Liver (tissue), 9 donors: ENCODE measurements around the gene CACNA1H. TPM values are rescaled to one million over a fixed set of nuclear protein-coding genes. Genes with fewer than 3 reads are reported as not detected.

Experiments
- DNase-seq: peaks from one replicate; pipeline ENCODE4 v3.0.0-alpha.2; 2017; ENCODE audit warnings: low spot score
- H3K27ac ChIP-seq, 2 donors: one replicate each; pipeline ENCODE4 v1.7.0; 2013; ENCODE audit warnings: inconsistent platforms in 2 of 2, low read length in 2 of 2, control low read depth in 1 of 2, low read depth in 1 of 2, mild to moderate bottlenecking in 1 of 2
- H3K27me3 ChIP-seq, 4 donors: one replicate each; pipeline versions ENCODE4 v1.6.1 to v1.7.0; 2013; ENCODE audit warnings: low read length in 3 of 4, inconsistent platforms in 1 of 4, mild to moderate bottlenecking in 1 of 4, moderate library complexity in 1 of 4; ENCODE audit not compliant: control insufficient read depth in 4 of 4, insufficient read depth in 4 of 4
- H3K36me3 ChIP-seq, 4 donors: one replicate each; pipeline versions ENCODE4 v1.6.1 to v1.7.0; 2013; ENCODE audit warnings: low read length in 3 of 4, mild to moderate bottlenecking in 3 of 4, low read depth in 1 of 4, moderate library complexity in 1 of 4; ENCODE audit not compliant: control insufficient read depth in 4 of 4, insufficient read depth in 3 of 4
- H3K4me1 ChIP-seq, 4 donors: one replicate each; pipeline versions ENCODE4 v1.6.1 to v1.7.0; 2013; ENCODE audit warnings: low read length in 3 of 4, mild to moderate bottlenecking in 3 of 4, moderate library complexity in 1 of 4; ENCODE audit not compliant: control insufficient read depth in 4 of 4, insufficient read depth in 4 of 4
- H3K4me3 ChIP-seq, 3 donors: one replicate each; pipeline versions ENCODE4 v1.6.1 to v1.7.0; 2013; ENCODE audit warnings: low read length in 3 of 3, control low read depth in 1 of 3, low read depth in 1 of 3, mild to moderate bottlenecking in 1 of 3
- H3K9ac ChIP-seq, 2 donors: one replicate each; pipeline ENCODE4 v1.7.0; 2013; ENCODE audit warnings: low read length in 2 of 2, mild to moderate bottlenecking in 2 of 2, moderate library complexity in 2 of 2, control low read depth in 1 of 2, low read depth in 1 of 2
- H3K9me3 ChIP-seq, 4 donors: one replicate each; pipeline versions ENCODE4 v1.6.1 to v1.7.0; 2013; ENCODE audit warnings: low read length in 3 of 4; ENCODE audit not compliant: control insufficient read depth in 4 of 4
- EGR1 ChIP-seq, 2 donors: IDR thresholded peaks; 2 replicates each; pipeline ENCODE4 v1.6.1; 2016 to 2018; ENCODE audit warnings: antibody characterized with exemption in 2 of 2, low read depth in 2 of 2
- FOXA1 ChIP-seq: IDR thresholded peaks from 2 replicates; pipeline ENCODE4 v1.6.1; 2016; ENCODE audit warnings: antibody characterized with exemption
- FOXA2 ChIP-seq: IDR thresholded peaks from 2 replicates; pipeline ENCODE4 v1.6.1; 2016; ENCODE audit warnings: antibody characterized with exemption
- GABPA ChIP-seq, 2 donors: IDR thresholded peaks in 1 of 2; conservative IDR thresholded peaks in 1 of 2; 2 replicates each; pipeline ENCODE4 v1.6.1; 2016; ENCODE audit warnings: antibody characterized with exemption in 2 of 2, mild to moderate bottlenecking in 1 of 2, moderate library complexity in 1 of 2
- HNF4A ChIP-seq, 2 donors: conservative IDR thresholded peaks; 2 replicates each; pipeline ENCODE4 v1.6.1; 2016; ENCODE audit warnings: antibody characterized with exemption in 2 of 2, mild to moderate bottlenecking in 2 of 2
- HNF4G ChIP-seq: IDR thresholded peaks from 2 replicates; pipeline ENCODE4 v1.6.1; 2016; ENCODE audit warnings: antibody characterized with exemption
- JUND ChIP-seq, 2 donors: IDR thresholded peaks; 2 replicates each; pipeline ENCODE4 v1.6.1; 2016; ENCODE audit warnings: antibody characterized with exemption in 2 of 2
- NR2F2 ChIP-seq: IDR thresholded peaks from 2 replicates; pipeline ENCODE4 v1.6.1; 2016; ENCODE audit warnings: antibody characterized with exemption
- RAD21 ChIP-seq, 2 donors: IDR thresholded peaks; 2 replicates each; pipeline ENCODE4 v1.6.1; 2016; ENCODE audit warnings: antibody characterized with exemption in 2 of 2, mild to moderate bottlenecking in 2 of 2
- RXRA ChIP-seq, 2 donors: IDR thresholded peaks; 2 replicates each; pipeline ENCODE4 v1.6.1; 2017 to 2018; ENCODE audit warnings: antibody characterized with exemption in 2 of 2, mild to moderate bottlenecking in 1 of 2
- SP1 ChIP-seq: IDR thresholded peaks from 2 replicates; pipeline ENCODE4 v1.6.1; 2018; ENCODE audit warnings: antibody characterized with exemption, mild to moderate bottlenecking
- TAF1 ChIP-seq: conservative IDR thresholded peaks from 2 replicates; pipeline ENCODE4 v1.6.1; 2016; ENCODE audit warnings: antibody characterized with exemption, mild to moderate bottlenecking
- YY1 ChIP-seq: IDR thresholded peaks from 2 replicates; pipeline ENCODE4 v1.6.1; 2016; ENCODE audit warnings: antibody characterized with exemption, mild to moderate bottlenecking
- WGBS: extraction: QIAGEN DNeasy Blood & Tissue Kit; methylation state at CpG from one replicate; pipeline ENCODE4 v1.1.7; 2013; 5-methylcytosine and 5-hydroxymethylcytosine counted together
- polyA plus RNA-seq, 2 donors: library from polyadenylated mRNA; stranded (reverse) in 1 of 2; unstranded in 1 of 2; fragments of 200-250 nt in 1 of 2; fragments of >200 nt in 1 of 2; fragmentation: Nextera tagmentation in 1 of 2; extraction: Ambion mirVana in 1 of 2; gene quantifications; one replicate each; pipeline versions ENCODE4 v1.2.1 to v1.2.3, GENCODE V29; 2013 to 2015
- total RNA-seq, 2 donors: library from RNA; depleted of rRNA; stranded (reverse); fragments of >200 nt; gene quantifications; one replicate each; pipeline ENCODE4 v1.2.3, GENCODE V29; 2014
- TF ChIP-seq, protein P1 (sequence below): IDR thresholded peaks from 2 replicates; pipeline ENCODE4 v1.6.1; 2016; ENCODE audit warnings: antibody characterized with exemption, mild to moderate bottlenecking
- TF ChIP-seq, protein P2 (sequence below): fragments of 150-350 bp; IDR thresholded peaks from 2 replicates; pipeline ENCODE4 v1.5.1; 2017; ENCODE audit warnings: improper control_type of control experiment, low read depth, low read length; ENCODE audit not compliant: missing input control
- TF ChIP-seq, protein P3 (sequence below): IDR thresholded peaks from 2 replicates; pipeline ENCODE4 v1.6.1; 2016; ENCODE audit warnings: antibody characterized with exemption
- TF ChIP-seq, protein P4 (sequence below): IDR thresholded peaks from 2 replicates; pipeline ENCODE4 v1.6.1; 2016; ENCODE audit warnings: antibody characterized with exemption
- donor health status: healthy.
- donor health status: healthy.
- donor health status: healthy.
- donor health status: healthy.
- donor health status: healthy.

Gene CACNA1H
- total and polyA plus RNA-seq, 4 donors = 0.21 to 8.5 (median 6.1) TPM

DNA sequence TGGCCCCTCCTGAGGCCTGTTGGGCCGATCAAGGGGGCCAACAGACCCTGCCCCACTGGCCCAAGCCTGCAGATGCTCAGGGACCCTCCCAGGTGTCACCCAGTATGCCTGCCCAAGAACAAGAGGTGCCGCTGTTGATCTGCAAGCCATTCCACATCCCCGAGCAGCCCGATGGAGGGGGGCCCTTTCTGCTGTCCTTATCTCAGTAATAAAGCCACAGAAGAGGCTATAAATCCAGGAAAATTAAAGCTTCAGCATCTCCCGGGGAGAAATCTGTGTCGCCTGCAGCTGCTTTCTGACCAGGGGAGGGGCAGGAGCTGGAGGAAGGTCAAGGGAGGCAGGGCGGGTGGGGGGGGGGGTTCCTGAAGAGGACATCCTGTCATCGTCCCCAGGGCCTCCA lies 11.7 kb upstream of the CACNA1H start:
- Histone ChIP-seq H3K27me3 (no peaks in the 10 kb centered on the region), H3K36me3 (no peaks in the 10 kb centered on the region), H3K4me1 (peaks cover 0 to 3% (median 2%) of the 10 kb centered on the region in 4 donors), H3K9ac (no peak overlapping the region), H3K9me3 (no peaks in the 10 kb centered on the region), H3K27ac (no peak overlapping the region), H3K4me3 (no peak overlapping the region)
- 72% methylated on average over 8 of the region's 8 CpGs for WGBS
- no peak for DNase-seq
- TF ChIP-seq EGR1 (IDR thresholded peaks at IDR 0.05; ENCODE audit: low read depth in 2 of 2) (no peak), YY1 (no peak), NR2F2 (no peak), RXRA (IDR thresholded peaks at IDR 0.05) (no peak), HNF4G (no peak), HNF4A (conservative IDR thresholded peaks at IDR 0.05) (no peak), SP1 (no peak), JUND (IDR thresholded peaks at IDR 0.05) (no peak), RAD21 (IDR thresholded peaks at IDR 0.05) (no peak), FOXA2 (no peak), TAF1 (no peak), GABPA (IDR thresholded peaks at IDR 0.05 in 1 of 2, conservative IDR thresholded peaks at IDR 0.05 in 1 of 2) (no peak), FOXA1 (no peak)
- TF ChIP-seq, protein P1, sequence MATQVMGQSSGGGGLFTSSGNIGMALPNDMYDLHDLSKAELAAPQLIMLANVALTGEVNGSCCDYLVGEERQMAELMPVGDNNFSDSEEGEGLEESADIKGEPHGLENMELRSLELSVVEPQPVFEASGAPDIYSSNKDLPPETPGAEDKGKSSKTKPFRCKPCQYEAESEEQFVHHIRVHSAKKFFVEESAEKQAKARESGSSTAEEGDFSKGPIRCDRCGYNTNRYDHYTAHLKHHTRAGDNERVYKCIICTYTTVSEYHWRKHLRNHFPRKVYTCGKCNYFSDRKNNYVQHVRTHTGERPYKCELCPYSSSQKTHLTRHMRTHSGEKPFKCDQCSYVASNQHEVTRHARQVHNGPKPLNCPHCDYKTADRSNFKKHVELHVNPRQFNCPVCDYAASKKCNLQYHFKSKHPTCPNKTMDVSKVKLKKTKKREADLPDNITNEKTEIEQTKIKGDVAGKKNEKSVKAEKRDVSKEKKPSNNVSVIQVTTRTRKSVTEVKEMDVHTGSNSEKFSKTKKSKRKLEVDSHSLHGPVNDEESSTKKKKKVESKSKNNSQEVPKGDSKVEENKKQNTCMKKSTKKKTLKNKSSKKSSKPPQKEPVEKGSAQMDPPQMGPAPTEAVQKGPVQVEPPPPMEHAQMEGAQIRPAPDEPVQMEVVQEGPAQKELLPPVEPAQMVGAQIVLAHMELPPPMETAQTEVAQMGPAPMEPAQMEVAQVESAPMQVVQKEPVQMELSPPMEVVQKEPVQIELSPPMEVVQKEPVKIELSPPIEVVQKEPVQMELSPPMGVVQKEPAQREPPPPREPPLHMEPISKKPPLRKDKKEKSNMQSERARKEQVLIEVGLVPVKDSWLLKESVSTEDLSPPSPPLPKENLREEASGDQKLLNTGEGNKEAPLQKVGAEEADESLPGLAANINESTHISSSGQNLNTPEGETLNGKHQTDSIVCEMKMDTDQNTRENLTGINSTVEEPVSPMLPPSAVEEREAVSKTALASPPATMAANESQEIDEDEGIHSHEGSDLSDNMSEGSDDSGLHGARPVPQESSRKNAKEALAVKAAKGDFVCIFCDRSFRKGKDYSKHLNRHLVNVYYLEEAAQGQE = no peak
- TF ChIP-seq, protein P2, sequence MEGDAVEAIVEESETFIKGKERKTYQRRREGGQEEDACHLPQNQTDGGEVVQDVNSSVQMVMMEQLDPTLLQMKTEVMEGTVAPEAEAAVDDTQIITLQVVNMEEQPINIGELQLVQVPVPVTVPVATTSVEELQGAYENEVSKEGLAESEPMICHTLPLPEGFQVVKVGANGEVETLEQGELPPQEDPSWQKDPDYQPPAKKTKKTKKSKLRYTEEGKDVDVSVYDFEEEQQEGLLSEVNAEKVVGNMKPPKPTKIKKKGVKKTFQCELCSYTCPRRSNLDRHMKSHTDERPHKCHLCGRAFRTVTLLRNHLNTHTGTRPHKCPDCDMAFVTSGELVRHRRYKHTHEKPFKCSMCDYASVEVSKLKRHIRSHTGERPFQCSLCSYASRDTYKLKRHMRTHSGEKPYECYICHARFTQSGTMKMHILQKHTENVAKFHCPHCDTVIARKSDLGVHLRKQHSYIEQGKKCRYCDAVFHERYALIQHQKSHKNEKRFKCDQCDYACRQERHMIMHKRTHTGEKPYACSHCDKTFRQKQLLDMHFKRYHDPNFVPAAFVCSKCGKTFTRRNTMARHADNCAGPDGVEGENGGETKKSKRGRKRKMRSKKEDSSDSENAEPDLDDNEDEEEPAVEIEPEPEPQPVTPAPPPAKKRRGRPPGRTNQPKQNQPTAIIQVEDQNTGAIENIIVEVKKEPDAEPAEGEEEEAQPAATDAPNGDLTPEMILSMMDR = no peak
- TF ChIP-seq, protein P3, sequence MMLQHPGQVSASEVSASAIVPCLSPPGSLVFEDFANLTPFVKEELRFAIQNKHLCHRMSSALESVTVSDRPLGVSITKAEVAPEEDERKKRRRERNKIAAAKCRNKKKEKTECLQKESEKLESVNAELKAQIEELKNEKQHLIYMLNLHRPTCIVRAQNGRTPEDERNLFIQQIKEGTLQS = no peak
- TF ChIP-seq, protein P4, sequence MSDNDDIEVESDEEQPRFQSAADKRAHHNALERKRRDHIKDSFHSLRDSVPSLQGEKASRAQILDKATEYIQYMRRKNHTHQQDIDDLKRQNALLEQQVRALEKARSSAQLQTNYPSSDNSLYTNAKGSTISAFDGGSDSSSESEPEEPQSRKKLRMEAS = no peak

DNA sequence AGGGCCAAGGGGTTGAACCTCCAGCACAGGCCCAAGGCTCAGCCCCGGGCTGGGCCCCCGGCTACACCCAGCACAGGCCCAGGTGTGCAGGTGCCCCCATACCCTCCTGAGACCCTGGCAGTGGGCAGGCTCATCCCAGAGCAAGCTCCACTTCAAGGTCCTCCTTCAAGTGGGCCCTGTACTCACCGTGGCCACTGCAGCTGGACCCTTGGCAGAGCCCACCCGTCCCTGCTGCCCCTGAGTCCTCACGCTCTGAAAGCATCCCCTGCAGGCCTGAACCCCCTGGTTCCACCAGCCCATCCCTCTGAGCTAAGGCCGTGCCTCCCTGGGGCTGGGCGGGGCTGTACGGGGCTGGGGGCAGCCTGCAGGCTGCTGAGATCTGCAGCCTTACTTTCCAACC lies 11.2 kb upstream of the CACNA1H start:
- TF ChIP-seq JUND (IDR thresholded peaks at IDR 0.05) (no peak), HNF4A (conservative IDR thresholded peaks at IDR 0.05) (no peak)
- Histone ChIP-seq H3K4me1 (no peaks in the 10 kb centered on the region), H3K36me3 (no peaks in the 10 kb centered on the region), H3K9me3 (no peaks in the 10 kb centered on the region), H3K27me3 (no peaks in the 10 kb centered on the region), H3K9ac (no peak overlapping the region), H3K4me3 (no peak overlapping the region), H3K27ac (no peak overlapping the region)
- DNase-seq = no peak
- WGBS = 88% methylated on average over 8 of the region's 8 CpGs
